GM12865 (cell line): ENCODE measurements around the gene TSPEAR.

Experiments used
- DNase-seq: peaks from one replicate; pipeline ENCODE4 v3.0.0; 2010; ENCODE audit warnings: low read depth
- H3K4me3 ChIP-seq: 2 replicates; pipeline ENCODE4 v1.5.1; 2011; ENCODE audit warnings: mild to moderate bottlenecking, low read depth, low read length, control low read depth
- CTCF ChIP-seq: IDR thresholded peaks from 2 replicates; pipeline ENCODE4 v1.5.1; 2011; ENCODE audit warnings: low read length, control low read depth, low read depth, inconsistent platforms; ENCODE audit not compliant: insufficient read depth; ENCODE audit errors: missing control alignments

The TSPEAR gene

GRCh38 chr21:44544566-44544965 is 166.8 kb downstream of the TSPEAR start:
- DNase-seq, result no peak
- no peak for TF ChIP-seq CTCF
- no peak overlapping the region for H3K4me3 ChIP-seq

- no peak for DNase-seq
- H3K4me3 ChIP-seq, result no peak overlapping the region
- no peak for TF ChIP-seq CTCF
Observed at GRCh38 chr21:44542716-44543115, 168.7 kb downstream of the TSPEAR start.

- DNase-seq, result no peak
- H3K4me3 ChIP-seq, result no peak overlapping the region
- no peak for TF ChIP-seq CTCF
Observed at GRCh38 chr21:44540741-44541288, 170.6 kb downstream of the TSPEAR start.

- no peak for TF ChIP-seq CTCF
- H3K4me3 ChIP-seq, result no peak within 1 kb of the TSS
- no peak for DNase-seq
Observed at GRCh38 chr21:44539991-44540666, 171.2 kb downstream of the TSPEAR start, which contains the start of gene KRTAP10-1. KRTAP10-1 (minus strand) TSS chr21:44540195; CDS start chr21:44540150, 45 bp downstream.

- no peak for DNase-seq
- H3K4me3 ChIP-seq, result no peak overlapping the region
Observed at GRCh38 chr21:44539046-44539445, 172.3 kb downstream of the TSPEAR start.

More at GRCh38 chr21:44539046-44539445, 172.3 kb downstream of the TSPEAR start:
- no peak for TF ChIP-seq CTCF
